ENCODE measurements around the gene LRRN4.

DNA sequence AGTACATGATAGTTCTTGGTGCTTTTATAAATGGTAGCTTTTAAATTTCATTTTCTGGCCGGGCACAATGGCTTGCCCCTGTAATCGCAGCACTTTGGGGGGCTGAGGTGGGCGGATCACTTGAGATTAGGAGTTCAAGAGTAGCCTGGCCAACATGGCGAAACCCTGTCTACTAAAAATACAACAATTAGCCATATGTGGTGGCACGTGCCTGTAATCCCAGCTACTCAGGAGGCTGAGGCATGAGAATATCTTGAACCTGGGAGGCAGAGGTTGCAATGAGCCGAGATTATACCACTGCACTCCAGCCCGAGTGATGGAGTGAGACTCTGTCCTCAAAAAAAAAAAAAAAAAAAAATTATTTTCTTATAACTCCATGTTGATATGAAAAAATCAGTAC, 36.0 kb downstream of the LRRN4 start:
- TF ChIP-seq, protein P1, sequence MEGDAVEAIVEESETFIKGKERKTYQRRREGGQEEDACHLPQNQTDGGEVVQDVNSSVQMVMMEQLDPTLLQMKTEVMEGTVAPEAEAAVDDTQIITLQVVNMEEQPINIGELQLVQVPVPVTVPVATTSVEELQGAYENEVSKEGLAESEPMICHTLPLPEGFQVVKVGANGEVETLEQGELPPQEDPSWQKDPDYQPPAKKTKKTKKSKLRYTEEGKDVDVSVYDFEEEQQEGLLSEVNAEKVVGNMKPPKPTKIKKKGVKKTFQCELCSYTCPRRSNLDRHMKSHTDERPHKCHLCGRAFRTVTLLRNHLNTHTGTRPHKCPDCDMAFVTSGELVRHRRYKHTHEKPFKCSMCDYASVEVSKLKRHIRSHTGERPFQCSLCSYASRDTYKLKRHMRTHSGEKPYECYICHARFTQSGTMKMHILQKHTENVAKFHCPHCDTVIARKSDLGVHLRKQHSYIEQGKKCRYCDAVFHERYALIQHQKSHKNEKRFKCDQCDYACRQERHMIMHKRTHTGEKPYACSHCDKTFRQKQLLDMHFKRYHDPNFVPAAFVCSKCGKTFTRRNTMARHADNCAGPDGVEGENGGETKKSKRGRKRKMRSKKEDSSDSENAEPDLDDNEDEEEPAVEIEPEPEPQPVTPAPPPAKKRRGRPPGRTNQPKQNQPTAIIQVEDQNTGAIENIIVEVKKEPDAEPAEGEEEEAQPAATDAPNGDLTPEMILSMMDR (IDR thresholded peaks at IDR 0.05) = no peak
- TF ChIP-seq POLR2A (IDR thresholded peaks at IDR 0.05) = no peak

Data from ovary (tissue), 3 donors.